H9 (cell line): ENCODE data around the gene NKAIN4. TPM values are rescaled to one million over a fixed set of nuclear protein-coding genes. Genes with fewer than 3 reads are reported as not detected.

Source experiments
- DNase-seq: peaks from one replicate; pipeline ENCODE4 v3.0.0-alpha.2; 2017
- H2AFZ ChIP-seq: one replicate; pipeline ENCODE4 v1.6.1; 2013; ENCODE audit warnings: mild to moderate bottlenecking, low read length, control low read depth, moderate library complexity
- H2AK5ac ChIP-seq: 2 replicates; pipeline ENCODE4 v1.6.1; 2013; ENCODE audit warnings: low read length, control low read depth, mixed read lengths; ENCODE audit not compliant: insufficient read length
- H2BK120ac ChIP-seq: one replicate; pipeline ENCODE4 v1.6.1; 2013; ENCODE audit warnings: low read depth, mild to moderate bottlenecking, low read length, control low read depth, inconsistent platforms; ENCODE audit not compliant: poor library complexity, severe bottlenecking
- H2BK12ac ChIP-seq: 2 replicates; pipeline ENCODE4 v1.6.1; 2013; ENCODE audit warnings: low read length, control low read depth, mixed read lengths, low read depth; ENCODE audit not compliant: insufficient read length
- H2BK15ac ChIP-seq: 2 replicates; pipeline ENCODE4 v1.6.1; 2013; ENCODE audit warnings: low read depth, low read length, control low read depth
- H2BK20ac ChIP-seq: one replicate; pipeline ENCODE4 v1.6.1; 2013; ENCODE audit warnings: low read depth, mild to moderate bottlenecking, low read length, control low read depth, inconsistent platforms; ENCODE audit not compliant: poor library complexity, severe bottlenecking
- H2BK5ac ChIP-seq: 2 replicates; pipeline ENCODE4 v1.6.1; 2013; ENCODE audit warnings: low read length, control low read depth, mixed read lengths; ENCODE audit not compliant: insufficient read length
- H3K14ac ChIP-seq: 2 replicates; pipeline ENCODE4 v1.6.1; 2013; ENCODE audit warnings: low read length, control low read depth; ENCODE audit not compliant: insufficient read depth
- H3K18ac ChIP-seq: 2 replicates; pipeline ENCODE4 v1.6.1; 2013; ENCODE audit warnings: low read depth, mild to moderate bottlenecking, mixed read lengths, low read length, control low read depth; ENCODE audit not compliant: insufficient read length
- H3K23ac ChIP-seq: 2 replicates; pipeline ENCODE4 v1.6.1; 2013; ENCODE audit warnings: low read length, control low read depth, mixed read lengths, low read depth; ENCODE audit not compliant: insufficient read length
- H3K23me2 ChIP-seq: 2 replicates; pipeline ENCODE4 v1.6.1; 2013; ENCODE audit warnings: low read depth, mild to moderate bottlenecking, mixed read lengths, low read length, control low read depth; ENCODE audit not compliant: insufficient read length, poor library complexity, severe bottlenecking
- H3K27ac ChIP-seq: 2 replicates; pipeline ENCODE4 v1.5.1; 2013; ENCODE audit warnings: low read length, control low read depth, mixed read lengths, low read depth; ENCODE audit not compliant: insufficient read length
- H3K27me3 ChIP-seq: 2 replicates; pipeline ENCODE4 v1.6.1; 2013; ENCODE audit warnings: low read length, control low read depth, inconsistent platforms; ENCODE audit not compliant: insufficient read depth
- H3K4ac ChIP-seq: 2 replicates; pipeline ENCODE4 v1.6.1; 2013; ENCODE audit warnings: low read depth, mild to moderate bottlenecking, control low read depth, inconsistent platforms, low read length, moderate library complexity
- H3K4me1 ChIP-seq: 2 replicates; pipeline ENCODE4 v1.6.1; 2013; ENCODE audit warnings: low read length, control low read depth, inconsistent platforms; ENCODE audit not compliant: insufficient read depth
- H3K4me2 ChIP-seq: 2 replicates; pipeline ENCODE4 v1.6.1; 2013; ENCODE audit warnings: low read length, control low read depth, mixed read lengths; ENCODE audit not compliant: insufficient read length, insufficient read depth
- H3K56ac ChIP-seq: 2 replicates; pipeline ENCODE4 v1.6.1; 2013; ENCODE audit warnings: low read depth, mild to moderate bottlenecking, mixed read lengths, low read length, control low read depth; ENCODE audit not compliant: insufficient read length
- H3K79me1 ChIP-seq: 2 replicates; pipeline ENCODE4 v1.6.1; 2013; ENCODE audit warnings: low read depth, mild to moderate bottlenecking, moderate library complexity, low read length, control low read depth, inconsistent platforms; ENCODE audit not compliant: insufficient read depth, poor library complexity, severe bottlenecking
- H3K79me2 ChIP-seq: 2 replicates; pipeline ENCODE4 v1.6.1; 2013; ENCODE audit warnings: low read length, control low read depth, inconsistent platforms; ENCODE audit not compliant: insufficient read depth
- H3K9ac ChIP-seq: 2 replicates; pipeline ENCODE4 v1.6.1; 2013; ENCODE audit warnings: low read length, control low read depth, mixed read lengths; ENCODE audit not compliant: insufficient read length; ENCODE audit errors: extremely low read depth
- H3K9me3 ChIP-seq: one replicate; pipeline ENCODE4 v1.6.1; 2013; ENCODE audit warnings: low read depth, low read length, inconsistent platforms; ENCODE audit not compliant: control insufficient read depth
- H3T11ph ChIP-seq: one replicate; pipeline ENCODE4 v1.6.1; 2013; ENCODE audit warnings: mild to moderate bottlenecking, low read length, control low read depth, inconsistent platforms
- H4K20me1 ChIP-seq: one replicate; pipeline ENCODE4 v1.6.1; 2013; ENCODE audit not compliant: control insufficient read depth, insufficient read length, insufficient read depth
- H4K5ac ChIP-seq: 2 replicates; pipeline ENCODE4 v1.6.1; 2013; ENCODE audit warnings: low read depth, mild to moderate bottlenecking, mixed read lengths, low read length, control low read depth; ENCODE audit not compliant: insufficient read length
- H4K8ac ChIP-seq: replicated peaks from 2 replicates; pipeline ENCODE4 v1.6.1; 2013; ENCODE audit warnings: low read length, control low read depth, mixed read lengths, low read depth; ENCODE audit not compliant: insufficient read length
- H4K91ac ChIP-seq: 2 replicates; pipeline ENCODE4 v1.6.1; 2013; ENCODE audit warnings: low read depth, mild to moderate bottlenecking, moderate library complexity, mixed read lengths, low read length, control low read depth; ENCODE audit not compliant: insufficient read length
- H3K27ac Mint-ChIP-seq, 3 experiments: 2 replicates in 2 of 3; 3 replicates in 1 of 3; pipeline ENCODE4 v1.8.0; 2020 to 2021; ENCODE audit warnings: mixed read lengths in 3 of 3, mild to moderate bottlenecking in 1 of 3, moderate library complexity in 1 of 3
- H3K27me3 Mint-ChIP-seq: 2 replicates; pipeline ENCODE4 v1.8.0; 2021; ENCODE audit warnings: low read depth, mild to moderate bottlenecking, moderate library complexity, mixed read lengths
- H3K36me3 Mint-ChIP-seq, 3 experiments: 2 replicates in 2 of 3; 3 replicates in 1 of 3; pipeline ENCODE4 v1.8.0; 2020 to 2021; ENCODE audit warnings: low read depth in 3 of 3, mixed read lengths in 3 of 3; ENCODE audit not compliant: insufficient read depth in 1 of 3
- H3K4me1 Mint-ChIP-seq, 2 experiments: 2 replicates each; pipeline ENCODE4 v1.8.0; 2020; ENCODE audit warnings: mixed read lengths in 2 of 2
- H3K4me3 Mint-ChIP-seq, 2 experiments: 2 replicates in 1 of 2; 3 replicates in 1 of 2; pipeline ENCODE4 v1.8.0; 2020 to 2021; ENCODE audit warnings: mild to moderate bottlenecking in 2 of 2, mixed read lengths in 2 of 2, moderate library complexity in 1 of 2
- H3K9me3 Mint-ChIP-seq, 2 experiments: 2 replicates in 1 of 2; 3 replicates in 1 of 2; pipeline ENCODE4 v1.8.0; 2020; ENCODE audit warnings: mild to moderate bottlenecking in 2 of 2, mixed read lengths in 2 of 2, moderate library complexity in 1 of 2
- CTCF ChIP-seq: fragments of 200-600 bp; sonication (generic); conservative IDR thresholded peaks from 3 replicates; pipeline ENCODE4 v1.8.0; 2021; ENCODE audit warnings: antibody characterized with exemption, mild to moderate bottlenecking
- WGBS: extraction: QIAGEN DNeasy Blood & Tissue Kit; methylation state at CpG from one replicate; pipeline ENCODE4 v1.1.7; 2013; ENCODE audit warnings: missing lambda C conversion rate, low lambda C conversion rate, mixed read lengths; ENCODE audit not compliant: insufficient read length; ENCODE audit errors: extremely low coverage; 5-methylcytosine and 5-hydroxymethylcytosine counted together
- total RNA-seq: library from RNA; stranded (reverse); gene quantifications from 2 replicates; pipeline ENCODE4 v1.2.1, GENCODE V29; 2021

The NKAIN4 gene
- total RNA-seq, 1 experiment from 2014 or later: 20.9 TPM

GRCh38 chr20:63293871-63294535, 39.7 kb upstream of the NKAIN4 start:
- Histone ChIP-seq H4K20me1 (no peaks in the 10 kb centered on the region), H2AFZ (no peak overlapping the region), H3K4me2 (no peak overlapping the region), H3K23ac (no peak overlapping the region), H2BK20ac (no peak overlapping the region), H2BK120ac (no peak overlapping the region), H3K18ac (no peak overlapping the region), H4K5ac (no peak overlapping the region), H3K56ac (no peak overlapping the region), H3K79me1 (no peaks in the 10 kb centered on the region), H3K23me2 (no peaks in the 10 kb centered on the region), H3T11ph (no peak overlapping the region), H3K14ac (no peak overlapping the region), H4K8ac (no peak overlapping the region), H4K91ac (no peak overlapping the region), H3K27me3 (no peaks in the 10 kb centered on the region), H3K27ac (no peak overlapping the region), H3K4me1 (no peaks in the 10 kb centered on the region; the same call in 1 of the 2 replicates), H2AK5ac (no peak overlapping the region), H3K79me2 (no peaks in the 10 kb centered on the region), H3K9ac (no peak overlapping the region), H2BK15ac (no peak overlapping the region), H2BK5ac (no peak overlapping the region), H3K9me3 (no peaks in the 10 kb centered on the region), H2BK12ac (no peak overlapping the region), H3K4ac (no peak overlapping the region)
- Mint-ChIP-seq H3K27ac (no peak overlapping the region; a peak in 1 of 7 replicates), H3K4me1 (peaks cover 9 to 26% of the 10 kb centered on the region in 2 experiments), H3K4me3 (no peak overlapping the region), H3K27me3 (peaks cover 11% of the 10 kb centered on the region), H3K36me3 (peaks cover 0 to 2% (median 2%) of the 10 kb centered on the region in 3 experiments; a peak in 3 of 7 replicates), H3K9me3 (no peaks in the 10 kb centered on the region)
- TF ChIP-seq CTCF: no peak
- no CpG with 5 or more reads among the region's 22 CpGs for WGBS
- DNase-seq: no peak
